IMR-90 (cell line): ENCODE results near the gene CD244. TPM values are rescaled to one million over a fixed set of nuclear protein-coding genes. Genes with fewer than 3 reads are reported as not detected.

ENCODE experiments used
- ATAC-seq: fragments of 200-7000 bp; cut with Tn5 transposase; 2 replicates; pipeline ENCODE4 v1.9.1; 2020; ENCODE audit warnings: low read depth, mild to moderate bottlenecking, moderate library complexity
- BruUV-seq: library from RNA; stranded (reverse); fragments of 400-500 nt; replicated peaks from 2 replicates; lab custom pipeline; 2021; lab: Mats Ljungman, UMichigan
- CTCF ChIA-PET: fragments of 300-600 bp; formaldehyde crosslinking; extraction: SDS; loops from one replicate; lab custom pipeline; 2021; ENCODE audit warnings: antibody characterized with exemption; lab: Yijun Ruan, JAX
- POLR2A ChIA-PET: fragments of 300-600 bp; sonication (Branson Sonifier 250); formaldehyde crosslinking; loops from one replicate; lab custom pipeline; 2022; ENCODE audit warnings: antibody characterized with exemption; ENCODE audit not compliant: unreplicated experiment; lab: Charles Lee
- DNase-seq: peaks from one replicate; pipeline ENCODE4 v3.0.0; 2013
- H2AFZ ChIP-seq: replicated peaks from 2 replicates; pipeline ENCODE3; 2013; ENCODE audit warnings: low read length, mild to moderate bottlenecking; ENCODE audit not compliant: poor library complexity
- H2AK5ac ChIP-seq: 2 replicates; pipeline ENCODE4 v1.6.1; 2013; ENCODE audit warnings: low read depth, low read length, inconsistent platforms
- H2AK9ac ChIP-seq: replicated peaks from 2 replicates; pipeline ENCODE3; 2013; ENCODE audit warnings: mild to moderate bottlenecking, low read depth, low read length, moderate library complexity; ENCODE audit not compliant: poor library complexity
- H2BK120ac ChIP-seq: 2 replicates; pipeline ENCODE4 v1.6.1; 2013; ENCODE audit warnings: low read depth, low read length, inconsistent platforms
- H2BK15ac ChIP-seq: 3 replicates; pipeline ENCODE4 v1.6.1; 2013; ENCODE audit warnings: low read depth, low read length, inconsistent platforms
- H2BK20ac ChIP-seq: 2 replicates; pipeline ENCODE4 v1.6.1; 2013; ENCODE audit warnings: low read depth, mild to moderate bottlenecking, inconsistent platforms, low read length, moderate library complexity
- H2BK5ac ChIP-seq: 2 replicates; pipeline ENCODE4 v1.6.1; 2013; ENCODE audit warnings: mild to moderate bottlenecking, low read depth, low read length, inconsistent platforms; ENCODE audit not compliant: poor library complexity, severe bottlenecking
- H3K14ac ChIP-seq: replicated peaks from 2 replicates; pipeline ENCODE4 v1.6.1; 2013; ENCODE audit warnings: low read depth, low read length, inconsistent platforms
- H3K18ac ChIP-seq: 2 replicates; pipeline ENCODE4 v1.6.1; 2013; ENCODE audit warnings: low read depth, low read length, control low read depth
- H3K23ac ChIP-seq: 2 replicates; pipeline ENCODE4 v1.6.1; 2013; ENCODE audit warnings: low read depth, low read length, inconsistent platforms
- H3K27ac ChIP-seq: 2 replicates; pipeline ENCODE4 v1.5.1; 2013; ENCODE audit warnings: mild to moderate bottlenecking, control low read depth, low read length; ENCODE audit not compliant: insufficient read depth
- H3K27me3 ChIP-seq: 2 replicates; pipeline ENCODE4 v1.6.1; 2013; ENCODE audit warnings: low read length; ENCODE audit not compliant: control insufficient read depth, insufficient read depth
- H3K36me3 ChIP-seq: 2 replicates; pipeline ENCODE4 v1.6.1; 2013; ENCODE audit warnings: low read length, mixed read lengths; ENCODE audit not compliant: control insufficient read depth, insufficient read depth
- H3K4ac ChIP-seq: 2 replicates; pipeline ENCODE4 v1.6.1; 2013; ENCODE audit warnings: low read depth, low read length, inconsistent platforms
- H3K4me1 ChIP-seq: 2 replicates; pipeline ENCODE4 v1.6.1; 2013; ENCODE audit warnings: low read length, mixed read lengths; ENCODE audit not compliant: control insufficient read depth, insufficient read depth
- H3K4me2 ChIP-seq: 2 replicates; pipeline ENCODE4 v1.6.1; 2013; ENCODE audit warnings: low read depth, mild to moderate bottlenecking, control low read depth, low read length, moderate library complexity
- H3K4me3 ChIP-seq: 2 replicates; pipeline ENCODE4 v1.5.1; 2013; ENCODE audit warnings: low read depth, mild to moderate bottlenecking, control low read depth, low read length, moderate library complexity; ENCODE audit not compliant: insufficient read depth
- H3K56ac ChIP-seq: 2 replicates; pipeline ENCODE4 v1.6.1; 2013; ENCODE audit warnings: low read length, inconsistent platforms; ENCODE audit not compliant: insufficient read depth; ENCODE audit errors: extremely low read depth
- H3K79me1 ChIP-seq, 2 experiments: 2 replicates each; pipeline ENCODE4 v1.6.1; 2013; ENCODE audit warnings: low read length in 2 of 2, inconsistent platforms in 1 of 2, low read depth in 1 of 2
- H3K9ac ChIP-seq: 2 replicates; pipeline ENCODE4 v1.6.1; 2013; ENCODE audit warnings: low read depth, low read length, control low read depth
- H3K9me1 ChIP-seq: 2 replicates; pipeline ENCODE4 v1.6.1; 2013; ENCODE audit warnings: low read length, inconsistent platforms; ENCODE audit not compliant: insufficient read depth
- H3K9me3 ChIP-seq: 2 replicates; pipeline ENCODE4 v1.6.1; 2013; ENCODE audit warnings: low read length; ENCODE audit not compliant: control insufficient read depth, insufficient read depth
- H4K20me1 ChIP-seq: 2 replicates; pipeline ENCODE4 v1.6.1; 2013; ENCODE audit warnings: low read length, inconsistent platforms; ENCODE audit not compliant: insufficient read depth
- H4K5ac ChIP-seq: 2 replicates; pipeline ENCODE4 v1.6.1; 2013; ENCODE audit warnings: mild to moderate bottlenecking, low read depth, low read length, control low read depth
- H4K8ac ChIP-seq, 2 experiments: 2 replicates each; pipeline ENCODE4 v1.6.1; 2013; ENCODE audit warnings: low read depth in 2 of 2, low read length in 2 of 2, control low read depth in 1 of 2, inconsistent platforms in 1 of 2
- H4K91ac ChIP-seq: 2 replicates; pipeline ENCODE4 v1.6.1; 2013; ENCODE audit warnings: low read depth, low read length, inconsistent platforms; ENCODE audit not compliant: insufficient read depth
- POLR2A ChIP-seq: IDR thresholded peaks from 2 replicates; pipeline ENCODE4 v1.6.1; 2012; ENCODE audit warnings: mild to moderate bottlenecking, low read depth, low read length
- SMC3 ChIP-seq: fragments of 150-350 bp; IDR thresholded peaks from 2 replicates; pipeline ENCODE4 v1.6.1; 2016; ENCODE audit warnings: low read depth, mild to moderate bottlenecking, antibody characterized with exemption, low read length, moderate library complexity
- USF2 ChIP-seq: fragments of 150-350 bp; IDR thresholded peaks from 2 replicates; pipeline ENCODE4 v1.6.1; 2017; ENCODE audit warnings: mild to moderate bottlenecking, antibody characterized with exemption, low read length, low read depth
- WGBS, 2 experiments: methylation state at CpG; one replicate each; pipeline versions ENCODE4 v1.1.5 to v1.1.7; 2013; ENCODE audit warnings: missing lambda C conversion rate in 2 of 2; ENCODE audit not compliant: insufficient read length in 1 of 2; ENCODE audit errors: extremely low coverage in 2 of 2; 5-methylcytosine and 5-hydroxymethylcytosine counted together
- dilution Hi-C: fragments of 300-500 bp; cut with HindIII; formaldehyde crosslinking; loops from one replicate; pipeline ENCODE4 v1.14.3; 2018; ENCODE audit warnings: low sequenced_read_pairs; ENCODE audit not compliant: unreplicated experiment
- in situ Hi-C: fragments of 300-500 bp; cut with MboI; formaldehyde crosslinking; loops from 3 replicates; pipeline ENCODE4 v1.14.3; 2019; ENCODE audit warnings: low sequenced_read_pairs, inconsistent platforms, mixed read lengths
- intact Hi-C: fragments of 100-400 bp; cut with micrococcal nuclease; formaldehyde crosslinking; loops from 2 replicates; pipeline ENCODE4 v1.10.0; 2022
- polyA plus RNA-seq, 3 experiments: library from polyadenylated mRNA; depleted of rRNA; stranded (reverse); fragments of >200 nt; gene quantifications; 2 replicates each; pipeline ENCODE4 v1.2.3, GENCODE V29; 2012; ENCODE audit warnings: low replicate concordance in 1 of 3
- total RNA-seq: library from RNA; depleted of rRNA; stranded (reverse); fragments of >200 nt; gene quantifications from 2 replicates; pipeline ENCODE4 v1.2.3, GENCODE V29; 2012
- TF ChIP-seq, protein P1 (sequence below): conservative IDR thresholded peaks from 2 replicates; pipeline ENCODE4 v1.5.1; 2012; ENCODE audit warnings: mild to moderate bottlenecking, low read depth, low read length, improper control_type of control experiment

The CD244 gene
- total and polyA plus RNA-seq, 2 of the 4 experiments (the other 2 are of a cell fraction), result not detected

GRCh38 chr1:160860840-160861505 is 1.7 kb downstream of the CD244 start:
- no peak overlapping the region for H3K18ac ChIP-seq
- no peak overlapping the region for H4K91ac ChIP-seq
- H2AK5ac ChIP-seq, result no peak overlapping the region
- H3K4ac ChIP-seq, result no peak overlapping the region
- in situ Hi-C loops, result no loop called here
- H2AK9ac ChIP-seq, result no peak overlapping the region
- H2BK15ac ChIP-seq, result no peak overlapping the region
- H4K8ac ChIP-seq, result no peak overlapping the region
- H2BK5ac ChIP-seq, result no peak overlapping the region
- H3K23ac ChIP-seq, result no peak overlapping the region
- no peak overlapping the region for H2BK20ac ChIP-seq
- no peaks in the 10 kb centered on the region for H3K4me1 ChIP-seq
- POLR2A ChIA-PET, result no interaction called here
- no peaks in the 10 kb centered on the region for H3K27me3 ChIP-seq
- DNase-seq (no peak), ATAC-seq (no peak)
- CTCF ChIA-PET, result interaction anchor here (0.6 kb wide), 1 partner anchor 93 kb away, joined by 3 read pairs; no protein-coding TSS in a partner anchor
- TF ChIP-seq USF2 (no peak), POLR2A (no peak), SMC3 (no peak)
- TF ChIP-seq, protein P1, sequence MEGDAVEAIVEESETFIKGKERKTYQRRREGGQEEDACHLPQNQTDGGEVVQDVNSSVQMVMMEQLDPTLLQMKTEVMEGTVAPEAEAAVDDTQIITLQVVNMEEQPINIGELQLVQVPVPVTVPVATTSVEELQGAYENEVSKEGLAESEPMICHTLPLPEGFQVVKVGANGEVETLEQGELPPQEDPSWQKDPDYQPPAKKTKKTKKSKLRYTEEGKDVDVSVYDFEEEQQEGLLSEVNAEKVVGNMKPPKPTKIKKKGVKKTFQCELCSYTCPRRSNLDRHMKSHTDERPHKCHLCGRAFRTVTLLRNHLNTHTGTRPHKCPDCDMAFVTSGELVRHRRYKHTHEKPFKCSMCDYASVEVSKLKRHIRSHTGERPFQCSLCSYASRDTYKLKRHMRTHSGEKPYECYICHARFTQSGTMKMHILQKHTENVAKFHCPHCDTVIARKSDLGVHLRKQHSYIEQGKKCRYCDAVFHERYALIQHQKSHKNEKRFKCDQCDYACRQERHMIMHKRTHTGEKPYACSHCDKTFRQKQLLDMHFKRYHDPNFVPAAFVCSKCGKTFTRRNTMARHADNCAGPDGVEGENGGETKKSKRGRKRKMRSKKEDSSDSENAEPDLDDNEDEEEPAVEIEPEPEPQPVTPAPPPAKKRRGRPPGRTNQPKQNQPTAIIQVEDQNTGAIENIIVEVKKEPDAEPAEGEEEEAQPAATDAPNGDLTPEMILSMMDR, result no peak
- H3K4me2 ChIP-seq, result no peak overlapping the region
- H3K9ac ChIP-seq, result no peak overlapping the region
- 41% methylated on average over 2 of the region's 5 CpGs; no CpG with 5 or more reads in 1 of the 2 experiments for WGBS, 2 experiments
- H3K56ac ChIP-seq, result no peak overlapping the region
- intact Hi-C loops, result no loop called here
- no peak overlapping the region for H3K4me3 ChIP-seq
- H4K20me1 ChIP-seq, result no peaks in the 10 kb centered on the region
- H4K5ac ChIP-seq, result no peak overlapping the region
- no peak overlapping the region for H3K27ac ChIP-seq
- BruUV-seq, result no TSS peak
- H3K9me3 ChIP-seq, result no peaks in the 10 kb centered on the region
- dilution Hi-C loops, result no loop called here
- H3K9me1 ChIP-seq, result no peaks in the 10 kb centered on the region
- no peaks in the 10 kb centered on the region for H3K36me3 ChIP-seq
- H2AFZ ChIP-seq, result peak overlapping the region; percentile 49
- H2BK120ac ChIP-seq, result no peak overlapping the region
- H3K79me1 ChIP-seq, result no peaks in the 10 kb centered on the region
- H3K14ac ChIP-seq, result no peak overlapping the region
